KOPT-K1 (cell line): Measurements from ENCODE around the gene NEURL1B.

Source experiments
- H3K27ac ChIP-seq: fragments of 200-600 bp; sonication (generic); 2 replicates; pipeline ENCODE4 v1.5.1; 2016; ENCODE audit warnings: antibody characterized with exemption, mild to moderate bottlenecking, low read depth, low read length; ENCODE audit not compliant: poor library complexity, severe bottlenecking
- H3K36me3 ChIP-seq: fragments of 200-600 bp; sonication (generic); 2 replicates; pipeline ENCODE4 v1.5.1; 2017; ENCODE audit warnings: antibody characterized with exemption, mild to moderate bottlenecking, low read length, moderate library complexity; ENCODE audit not compliant: insufficient read depth
- H3K9me3 ChIP-seq: fragments of 200-600 bp; sonication (generic); 2 replicates; pipeline ENCODE4 v1.5.1; 2017; ENCODE audit warnings: antibody characterized with exemption, low read length, mild to moderate bottlenecking; ENCODE audit not compliant: insufficient read depth, poor library complexity, severe bottlenecking

NEURL1B gene

GRCh38 chr5:172722327-172722815 lies 81.3 kb downstream of the NEURL1B start:
- Histone ChIP-seq H3K36me3 (no peaks in the 10 kb centered on the region), H3K27ac (no peak overlapping the region), H3K9me3 (no peaks in the 10 kb centered on the region)

- Histone ChIP-seq H3K9me3 (no peaks in the 10 kb centered on the region), H3K27ac (no peak overlapping the region), H3K36me3 (no peaks in the 10 kb centered on the region)
Observed at GRCh38 chr5:172723508-172723907, 82.4 kb downstream of the NEURL1B start.

- Histone ChIP-seq H3K27ac (no peak overlapping the region), H3K36me3 (no peaks in the 10 kb centered on the region), H3K9me3 (no peaks in the 10 kb centered on the region)
Observed at GRCh38 chr5:172724242-172725183, 83.5 kb downstream of the NEURL1B start.

GRCh38 chr5:172725273-172725672 lies 84.2 kb downstream of the NEURL1B start:
- no peak overlapping the region for H3K27ac ChIP-seq
- H3K36me3 ChIP-seq: no peaks in the 10 kb centered on the region
- no peaks in the 10 kb centered on the region for H3K9me3 ChIP-seq

GRCh38 chr5:172725785-172726184 lies 84.7 kb downstream of the NEURL1B start:
- H3K27ac ChIP-seq: no peak overlapping the region
- no peaks in the 10 kb centered on the region for H3K9me3 ChIP-seq

GRCh38 chr5:172726966-172727365 lies 85.9 kb downstream of the NEURL1B start:
- no peaks in the 10 kb centered on the region for H3K9me3 ChIP-seq
- H3K27ac ChIP-seq: no peak overlapping the region
- no peaks in the 10 kb centered on the region for H3K36me3 ChIP-seq

More at GRCh38 chr5:172725785-172726184, 84.7 kb downstream of the NEURL1B start:
- H3K36me3 ChIP-seq: no peaks in the 10 kb centered on the region

- Histone ChIP-seq H3K27ac (no peak overlapping the region), H3K36me3 (no peaks in the 10 kb centered on the region), H3K9me3 (no peaks in the 10 kb centered on the region)
Observed at GRCh38 chr5:172727551-172727950, 86.5 kb downstream of the NEURL1B start.

- H3K27ac ChIP-seq: no peak overlapping the region
- no peaks in the 10 kb centered on the region for H3K9me3 ChIP-seq
- H3K36me3 ChIP-seq: no peaks in the 10 kb centered on the region
Observed at GRCh38 chr5:172728481-172729241, 87.6 kb downstream of the NEURL1B start.

GRCh38 chr5:172729588-172729987 lies 88.5 kb downstream of the NEURL1B start:
- Histone ChIP-seq H3K9me3 (no peaks in the 10 kb centered on the region), H3K27ac (no peak overlapping the region), H3K36me3 (no peaks in the 10 kb centered on the region)

- H3K36me3 ChIP-seq: no peaks in the 10 kb centered on the region
- no peak overlapping the region for H3K27ac ChIP-seq
- H3K9me3 ChIP-seq: no peaks in the 10 kb centered on the region
Observed at GRCh38 chr5:172730222-172730621, 89.2 kb downstream of the NEURL1B start.

- H3K9me3 ChIP-seq: no peaks in the 10 kb centered on the region
- H3K36me3 ChIP-seq: no peaks in the 10 kb centered on the region
- H3K27ac ChIP-seq: no peak overlapping the region
Observed at GRCh38 chr5:172730981-172731679, 90.1 kb downstream of the NEURL1B start.

GRCh38 chr5:172731680-172732074 lies 90.6 kb downstream of the NEURL1B start:
- no peaks in the 10 kb centered on the region for H3K36me3 ChIP-seq
- H3K27ac ChIP-seq: no peak overlapping the region
- no peaks in the 10 kb centered on the region for H3K9me3 ChIP-seq

GRCh38 chr5:172732201-172732865 lies 91.3 kb downstream of the NEURL1B start:
- H3K36me3 ChIP-seq: no peaks in the 10 kb centered on the region
- H3K27ac ChIP-seq: no peak overlapping the region
- H3K9me3 ChIP-seq: no peaks in the 10 kb centered on the region

GRCh38 chr5:172733131-172733973 lies 92.3 kb downstream of the NEURL1B start:
- Histone ChIP-seq H3K27ac (no peak overlapping the region), H3K9me3 (no peaks in the 10 kb centered on the region), H3K36me3 (no peaks in the 10 kb centered on the region)
